ENCODE measurements around the gene KIF12. TPM values are rescaled to one million over a fixed set of nuclear protein-coding genes. Genes with fewer than 3 reads are reported as not detected.

KIF12 gene
- total and polyA plus RNA-seq, 2 donors (not counting 3 experiments of a cell fraction or from before 2014, with no cell fraction given), result 0.46 to 0.97 TPM

Other genes with a start within 250 kb of the KIF12 start
- gene ZNF618, start 223.0 kb downstream of the KIF12 start, total RNA-seq, result 60.6 and 80.3 TPM in 2 replicates
- 19.8 and 22.6 TPM in 2 replicates for gene ZNF618, start 223.0 kb downstream of the KIF12 start, polyA plus RNA-seq
- gene AMBP, start 21.0 kb downstream of the KIF12 start, total RNA-seq, result not detected in 2 replicates
- gene AMBP, start 21.0 kb downstream of the KIF12 start, polyA plus RNA-seq, result not detected in 2 replicates
- 48.6 and 49.1 TPM in 2 replicates for gene COL27A1, start 56.2 kb upstream of the KIF12 start, total RNA-seq
- 14.7 and 14.9 TPM in 2 replicates for gene COL27A1, start 56.2 kb upstream of the KIF12 start, polyA plus RNA-seq
- gene ORM1, start 223.8 kb upstream of the KIF12 start, total RNA-seq, result not detected in 2 replicates
- not detected in 2 replicates for gene ORM1, start 223.8 kb upstream of the KIF12 start, polyA plus RNA-seq
- not detected in 2 replicates for gene ORM2, start 230.6 kb upstream of the KIF12 start, total RNA-seq
- not detected in 2 replicates for gene ORM2, start 230.6 kb upstream of the KIF12 start, polyA plus RNA-seq